HepG2 (cell line): Measurements from ENCODE around the gene TEAD1. TPM values are rescaled to one million over a fixed set of nuclear protein-coding genes. Genes with fewer than 3 reads are reported as not detected.

ENCODE experiments used
- EHMT2 ChIP-seq: fragments of 200-600 bp; sonication (generic); IDR thresholded peaks from 2 replicates; pipeline ENCODE4 v1.7.0; 2017; ENCODE audit warnings: antibody characterized with exemption, low read depth, low read length, borderline replicate concordance
- FOXA1 ChIP-seq, 2 experiments: fragments of 450-650 bp in 1 of 2; sonication (generic) in 1 of 2; formaldehyde crosslinking in 1 of 2; IDR thresholded peaks; 2 replicates each; pipeline versions ENCODE4 v1.4.0 to v1.6.1; 2016 to 2020; ENCODE audit warnings: missing genetic modification reagents in 1 of 2
- FOXC1 ChIP-seq: sonication (generic); formaldehyde crosslinking; IDR thresholded peaks from 2 replicates; pipeline ENCODE4 v1.8.0; 2022; ENCODE audit warnings: mild to moderate bottlenecking, missing genetic modification reagents, borderline replicate concordance
- GTF3A ChIP-seq: sonication (generic); formaldehyde crosslinking; conservative IDR thresholded peaks from 2 replicates; pipeline ENCODE4 v1.4.0; 2020; ENCODE audit warnings: mild to moderate bottlenecking, missing genetic modification reagents
- HCFC1 ChIP-seq: fragments of 150-350 bp; IDR thresholded peaks from 2 replicates; pipeline ENCODE4 v1.6.1; 2014; ENCODE audit warnings: low read depth, low read length
- RFXAP ChIP-seq: sonication (generic); formaldehyde crosslinking; IDR thresholded peaks from 2 replicates; pipeline ENCODE4 v1.4.0; 2020; ENCODE audit warnings: missing genetic modification reagents, borderline replicate concordance
- SP140L ChIP-seq: sonication (generic); formaldehyde crosslinking; IDR thresholded peaks from 2 replicates; pipeline ENCODE4 v1.4.0; 2020; ENCODE audit warnings: missing genetic modification reagents, borderline replicate concordance
- ZFYVE20 ChIP-seq: sonication (generic); formaldehyde crosslinking; IDR thresholded peaks from 2 replicates; pipeline ENCODE4 v1.8.0; 2023; ENCODE audit warnings: low read depth, mild to moderate bottlenecking, moderate library complexity, missing genetic modification reagents, borderline replicate concordance
- ZNF180 ChIP-seq: sonication (generic); formaldehyde crosslinking; IDR thresholded peaks from 2 replicates; pipeline ENCODE4 v1.4.0; 2020; ENCODE audit warnings: low read depth, missing genetic modification reagents, borderline replicate concordance
- ZNF225 ChIP-seq: sonication (generic); formaldehyde crosslinking; IDR thresholded peaks from 2 replicates; pipeline ENCODE4 v1.4.0; 2020; ENCODE audit warnings: mild to moderate bottlenecking, missing genetic modification reagents
- ZNF274 ChIP-seq: sonication (generic); formaldehyde crosslinking; IDR thresholded peaks from 2 replicates; pipeline ENCODE4 v1.5.1; 2020; ENCODE audit warnings: mild to moderate bottlenecking, missing genetic modification reagents
- ZNF501 ChIP-seq: sonication (generic); formaldehyde crosslinking; IDR thresholded peaks from 2 replicates; pipeline ENCODE4 v1.5.1; 2020; ENCODE audit warnings: mild to moderate bottlenecking, moderate library complexity, missing genetic modification reagents
- ZNF772 ChIP-seq: sonication (generic); formaldehyde crosslinking; IDR thresholded peaks from 2 replicates; pipeline ENCODE4 v1.5.0; 2020; ENCODE audit warnings: mild to moderate bottlenecking, missing genetic modification reagents
- polyA plus RNA-seq, 8 experiments: library from polyadenylated mRNA; depleted of rRNA in 3 of 8; stranded (reverse) in 7 of 8; unstranded in 1 of 8; fragments of >200 nt; fragmentation: Illumina TruSeq in 4 of 8; extraction: Trizol in 4 of 8; gene quantifications; 2 replicates each; pipeline versions ENCODE4 v1.2.1 to v1.2.3, GENCODE V29; 2011 to 2016; ENCODE audit warnings: low read depth in 4 of 8, missing spikeins in 1 of 8, mixed read lengths in 1 of 8; ENCODE audit not compliant: insufficient read depth in 1 of 8
- total RNA-seq, 5 experiments: library from RNA; depleted of rRNA; stranded (reverse); fragments of >200 nt; fragmentation: Illumina TruSeq; extraction: Trizol; gene quantifications; 2 replicates each; pipeline ENCODE4 v1.2.3, GENCODE V29; 2016; ENCODE audit warnings: low read depth in 1 of 5
- TF ChIP-seq, protein P1 (sequence below): sonication (generic); formaldehyde crosslinking; IDR thresholded peaks from 2 replicates; pipeline ENCODE4 v1.5.1; 2020; ENCODE audit warnings: mild to moderate bottlenecking, missing genetic modification reagents, moderate library complexity
- TF ChIP-seq, protein P2 (sequence below): sonication (generic); formaldehyde crosslinking; IDR thresholded peaks from 2 replicates; pipeline ENCODE4 v1.4.0; 2020; ENCODE audit warnings: missing genetic modification reagents
- TF ChIP-seq, protein P3 (sequence below): sonication (generic); formaldehyde crosslinking; IDR thresholded peaks from 2 replicates; pipeline ENCODE4 v1.5.0; 2020; ENCODE audit warnings: mild to moderate bottlenecking, missing genetic modification reagents
- TF ChIP-seq, protein P4 (sequence below): IDR thresholded peaks from 2 replicates; pipeline ENCODE4 v1.6.1; 2016; ENCODE audit warnings: low read depth, borderline replicate concordance

The TEAD1 gene
- total and polyA plus RNA-seq, 2 of the 13 experiments (the other 11 are each of a cell fraction or from before 2014, with no cell fraction given), result 20.1 to 30.5 TPM

DNA sequence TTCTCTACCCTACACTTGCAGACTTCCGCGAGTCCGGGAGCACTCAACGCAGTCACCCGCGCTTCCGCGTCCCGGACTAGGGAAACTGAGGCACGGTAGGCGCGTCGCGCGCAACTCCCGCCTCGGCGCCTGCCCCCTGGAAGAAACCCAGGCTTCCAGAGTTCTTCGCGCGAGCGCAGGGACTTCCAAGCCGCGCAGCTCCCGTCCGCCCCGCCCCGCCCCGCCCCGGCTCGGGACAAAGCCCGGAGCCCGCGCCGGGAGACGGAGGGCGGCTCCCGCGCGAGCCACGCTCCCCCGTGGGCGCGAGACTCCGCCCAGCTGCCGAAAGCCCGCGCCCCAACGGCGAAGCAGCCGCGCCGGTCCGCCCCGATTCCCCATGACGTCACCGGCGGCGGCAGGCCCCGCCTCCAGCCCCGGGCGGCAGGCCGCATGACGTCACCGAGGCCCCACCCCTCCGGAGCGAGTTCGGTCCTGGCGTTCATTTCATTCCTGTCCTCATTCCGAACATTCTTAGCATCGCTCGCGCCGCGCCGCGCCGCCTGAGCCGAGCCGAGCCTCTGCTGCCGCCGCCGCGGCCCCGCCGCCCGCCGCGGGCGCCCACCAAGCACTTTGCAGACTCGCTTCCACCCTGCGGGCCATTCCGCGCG is at the start of gene TEAD1 (continued):
- TF ChIP-seq ZNF274 (CRISPR knock-in tag) (0 out of 2 replicates have a peak, but pooled peaks have one; percentile 10), ZNF180 (CRISPR knock-in tag) (no peak), SP140L (CRISPR knock-in tag) (no peak), ZNF225 (CRISPR knock-in tag) (peak; percentile 71), ZNF501 (no peak; the same call in 1 of the 2 replicates), EHMT2 (no peak), ZNF772 (no peak), GTF3A (no peak), ZFYVE20 (no peak), FOXC1 (CRISPR knock-in tag) (no peak), HCFC1 (no peak), FOXA1 (IDR thresholded peaks at IDR 0.05) (no peak), FOXA1 (CRISPR knock-in tag; IDR thresholded peaks at IDR 0.05) (no peak), RFXAP (peak; percentile 37; the same call in 1 of the 2 replicates)
- TF ChIP-seq, protein P1, sequence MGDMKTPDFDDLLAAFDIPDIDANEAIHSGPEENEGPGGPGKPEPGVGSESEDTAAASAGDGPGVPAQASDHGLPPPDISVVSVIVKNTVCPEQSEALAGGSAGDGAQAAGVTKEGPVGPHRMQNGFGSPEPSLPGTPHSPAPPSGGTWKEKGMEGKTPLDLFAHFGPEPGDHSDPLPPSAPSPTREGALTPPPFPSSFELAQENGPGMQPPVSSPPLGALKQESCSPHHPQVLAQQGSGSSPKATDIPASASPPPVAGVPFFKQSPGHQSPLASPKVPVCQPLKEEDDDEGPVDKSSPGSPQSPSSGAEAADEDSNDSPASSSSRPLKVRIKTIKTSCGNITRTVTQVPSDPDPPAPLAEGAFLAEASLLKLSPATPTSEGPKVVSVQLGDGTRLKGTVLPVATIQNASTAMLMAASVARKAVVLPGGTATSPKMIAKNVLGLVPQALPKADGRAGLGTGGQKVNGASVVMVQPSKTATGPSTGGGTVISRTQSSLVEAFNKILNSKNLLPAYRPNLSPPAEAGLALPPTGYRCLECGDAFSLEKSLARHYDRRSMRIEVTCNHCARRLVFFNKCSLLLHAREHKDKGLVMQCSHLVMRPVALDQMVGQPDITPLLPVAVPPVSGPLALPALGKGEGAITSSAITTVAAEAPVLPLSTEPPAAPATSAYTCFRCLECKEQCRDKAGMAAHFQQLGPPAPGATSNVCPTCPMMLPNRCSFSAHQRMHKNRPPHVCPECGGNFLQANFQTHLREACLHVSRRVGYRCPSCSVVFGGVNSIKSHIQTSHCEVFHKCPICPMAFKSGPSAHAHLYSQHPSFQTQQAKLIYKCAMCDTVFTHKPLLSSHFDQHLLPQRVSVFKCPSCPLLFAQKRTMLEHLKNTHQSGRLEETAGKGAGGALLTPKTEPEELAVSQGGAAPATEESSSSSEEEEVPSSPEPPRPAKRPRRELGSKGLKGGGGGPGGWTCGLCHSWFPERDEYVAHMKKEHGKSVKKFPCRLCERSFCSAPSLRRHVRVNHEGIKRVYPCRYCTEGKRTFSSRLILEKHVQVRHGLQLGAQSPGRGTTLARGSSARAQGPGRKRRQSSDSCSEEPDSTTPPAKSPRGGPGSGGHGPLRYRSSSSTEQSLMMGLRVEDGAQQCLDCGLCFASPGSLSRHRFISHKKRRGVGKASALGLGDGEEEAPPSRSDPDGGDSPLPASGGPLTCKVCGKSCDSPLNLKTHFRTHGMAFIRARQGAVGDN (CRISPR knock-in tag), result peak; percentile 84
- TF ChIP-seq, protein P2, sequence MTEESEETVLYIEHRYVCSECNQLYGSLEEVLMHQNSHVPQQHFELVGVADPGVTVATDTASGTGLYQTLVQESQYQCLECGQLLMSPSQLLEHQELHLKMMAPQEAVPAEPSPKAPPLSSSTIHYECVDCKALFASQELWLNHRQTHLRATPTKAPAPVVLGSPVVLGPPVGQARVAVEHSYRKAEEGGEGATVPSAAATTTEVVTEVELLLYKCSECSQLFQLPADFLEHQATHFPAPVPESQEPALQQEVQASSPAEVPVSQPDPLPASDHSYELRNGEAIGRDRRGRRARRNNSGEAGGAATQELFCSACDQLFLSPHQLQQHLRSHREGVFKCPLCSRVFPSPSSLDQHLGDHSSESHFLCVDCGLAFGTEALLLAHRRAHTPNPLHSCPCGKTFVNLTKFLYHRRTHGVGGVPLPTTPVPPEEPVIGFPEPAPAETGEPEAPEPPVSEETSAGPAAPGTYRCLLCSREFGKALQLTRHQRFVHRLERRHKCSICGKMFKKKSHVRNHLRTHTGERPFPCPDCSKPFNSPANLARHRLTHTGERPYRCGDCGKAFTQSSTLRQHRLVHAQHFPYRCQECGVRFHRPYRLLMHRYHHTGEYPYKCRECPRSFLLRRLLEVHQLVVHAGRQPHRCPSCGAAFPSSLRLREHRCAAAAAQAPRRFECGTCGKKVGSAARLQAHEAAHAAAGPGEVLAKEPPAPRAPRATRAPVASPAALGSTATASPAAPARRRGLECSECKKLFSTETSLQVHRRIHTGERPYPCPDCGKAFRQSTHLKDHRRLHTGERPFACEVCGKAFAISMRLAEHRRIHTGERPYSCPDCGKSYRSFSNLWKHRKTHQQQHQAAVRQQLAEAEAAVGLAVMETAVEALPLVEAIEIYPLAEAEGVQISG (CRISPR knock-in tag), result peak; percentile 62; the same call in 1 of the 2 replicates
- TF ChIP-seq, protein P3, sequence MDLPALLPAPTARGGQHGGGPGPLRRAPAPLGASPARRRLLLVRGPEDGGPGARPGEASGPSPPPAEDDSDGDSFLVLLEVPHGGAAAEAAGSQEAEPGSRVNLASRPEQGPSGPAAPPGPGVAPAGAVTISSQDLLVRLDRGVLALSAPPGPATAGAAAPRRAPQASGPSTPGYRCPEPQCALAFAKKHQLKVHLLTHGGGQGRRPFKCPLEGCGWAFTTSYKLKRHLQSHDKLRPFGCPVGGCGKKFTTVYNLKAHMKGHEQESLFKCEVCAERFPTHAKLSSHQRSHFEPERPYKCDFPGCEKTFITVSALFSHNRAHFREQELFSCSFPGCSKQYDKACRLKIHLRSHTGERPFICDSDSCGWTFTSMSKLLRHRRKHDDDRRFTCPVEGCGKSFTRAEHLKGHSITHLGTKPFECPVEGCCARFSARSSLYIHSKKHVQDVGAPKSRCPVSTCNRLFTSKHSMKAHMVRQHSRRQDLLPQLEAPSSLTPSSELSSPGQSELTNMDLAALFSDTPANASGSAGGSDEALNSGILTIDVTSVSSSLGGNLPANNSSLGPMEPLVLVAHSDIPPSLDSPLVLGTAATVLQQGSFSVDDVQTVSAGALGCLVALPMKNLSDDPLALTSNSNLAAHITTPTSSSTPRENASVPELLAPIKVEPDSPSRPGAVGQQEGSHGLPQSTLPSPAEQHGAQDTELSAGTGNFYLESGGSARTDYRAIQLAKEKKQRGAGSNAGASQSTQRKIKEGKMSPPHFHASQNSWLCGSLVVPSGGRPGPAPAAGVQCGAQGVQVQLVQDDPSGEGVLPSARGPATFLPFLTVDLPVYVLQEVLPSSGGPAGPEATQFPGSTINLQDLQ (CRISPR knock-in tag), result no peak
- TF ChIP-seq, protein P4, sequence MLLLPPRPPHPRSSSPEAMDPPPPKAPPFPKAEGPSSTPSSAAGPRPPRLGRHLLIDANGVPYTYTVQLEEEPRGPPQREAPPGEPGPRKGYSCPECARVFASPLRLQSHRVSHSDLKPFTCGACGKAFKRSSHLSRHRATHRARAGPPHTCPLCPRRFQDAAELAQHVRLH (CRISPR knock-in tag), result 0 out of 2 replicates have a peak, but pooled peaks have one; percentile 24
